Fibroblast of lung (primary cell): ENCODE results near the gene KEAP1.
A peak's percentile ranks its signal among the peaks of the same experiment; 100 is the strongest.

Experiments
- EZH2 ChIP-seq: IDR thresholded peaks from 2 replicates; pipeline ENCODE4 v1.5.1; 2012; ENCODE audit warnings: low read length, control low read depth, mild to moderate bottlenecking; ENCODE audit errors: missing control alignments
- TF ChIP-seq, protein P1 (sequence below), 2 donors: IDR thresholded peaks in 1 of 2; conservative IDR thresholded peaks in 1 of 2; 1 replicate in 1 of 2; 2 replicates in 1 of 2; pipeline ENCODE4 v1.5.1; 2011 to 2012; ENCODE audit warnings: low read length in 2 of 2, control low read depth in 1 of 2, inconsistent platforms in 1 of 2, low read depth in 1 of 2, mild to moderate bottlenecking in 1 of 2

DNA sequence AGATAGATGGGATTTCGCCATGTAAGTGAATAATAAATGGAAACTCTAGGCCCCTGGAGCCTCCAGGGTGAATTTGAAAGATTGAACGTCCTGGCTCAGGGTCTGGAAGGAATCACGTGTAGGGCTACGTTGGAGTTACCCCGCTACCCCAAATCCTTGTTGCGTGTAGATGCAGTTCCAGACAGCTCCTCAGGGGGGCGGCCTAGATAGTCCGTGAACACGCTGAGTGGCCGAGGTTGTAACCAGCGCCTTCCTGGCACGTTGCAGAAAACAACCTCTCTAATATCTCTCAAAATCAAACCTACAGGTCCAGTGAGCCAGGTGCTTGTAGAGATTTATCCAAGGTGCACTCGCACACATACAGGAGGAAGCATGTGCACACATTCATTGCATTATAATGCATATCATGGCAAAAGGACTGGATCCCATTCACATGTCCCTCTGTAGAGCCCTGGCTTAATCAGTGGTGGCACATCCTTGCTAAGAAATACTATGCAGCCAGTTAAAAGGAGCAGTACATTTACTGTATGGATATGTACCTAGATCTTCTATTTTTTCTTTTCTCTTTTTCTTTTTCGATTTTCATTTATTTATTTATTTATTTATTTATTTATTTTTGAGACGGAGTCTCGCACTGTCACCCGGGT lies 2.5 kb upstream of the KEAP1 start:
- TF ChIP-seq, protein P1, sequence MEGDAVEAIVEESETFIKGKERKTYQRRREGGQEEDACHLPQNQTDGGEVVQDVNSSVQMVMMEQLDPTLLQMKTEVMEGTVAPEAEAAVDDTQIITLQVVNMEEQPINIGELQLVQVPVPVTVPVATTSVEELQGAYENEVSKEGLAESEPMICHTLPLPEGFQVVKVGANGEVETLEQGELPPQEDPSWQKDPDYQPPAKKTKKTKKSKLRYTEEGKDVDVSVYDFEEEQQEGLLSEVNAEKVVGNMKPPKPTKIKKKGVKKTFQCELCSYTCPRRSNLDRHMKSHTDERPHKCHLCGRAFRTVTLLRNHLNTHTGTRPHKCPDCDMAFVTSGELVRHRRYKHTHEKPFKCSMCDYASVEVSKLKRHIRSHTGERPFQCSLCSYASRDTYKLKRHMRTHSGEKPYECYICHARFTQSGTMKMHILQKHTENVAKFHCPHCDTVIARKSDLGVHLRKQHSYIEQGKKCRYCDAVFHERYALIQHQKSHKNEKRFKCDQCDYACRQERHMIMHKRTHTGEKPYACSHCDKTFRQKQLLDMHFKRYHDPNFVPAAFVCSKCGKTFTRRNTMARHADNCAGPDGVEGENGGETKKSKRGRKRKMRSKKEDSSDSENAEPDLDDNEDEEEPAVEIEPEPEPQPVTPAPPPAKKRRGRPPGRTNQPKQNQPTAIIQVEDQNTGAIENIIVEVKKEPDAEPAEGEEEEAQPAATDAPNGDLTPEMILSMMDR (conservative IDR thresholded peaks at IDR 0.05 in 1 of 2, IDR thresholded peaks at IDR 0.05 in 1 of 2; ENCODE audit: low read depth in 1 of 2, low read length in 2 of 2): peak; percentile 79 to 84
- TF ChIP-seq EZH2: no peak
